ENCODE measurements around the gene CLDN24.
A peak's percentile ranks its signal among the peaks of the same experiment; 100 is the strongest.

CLDN24 gene

DNA sequence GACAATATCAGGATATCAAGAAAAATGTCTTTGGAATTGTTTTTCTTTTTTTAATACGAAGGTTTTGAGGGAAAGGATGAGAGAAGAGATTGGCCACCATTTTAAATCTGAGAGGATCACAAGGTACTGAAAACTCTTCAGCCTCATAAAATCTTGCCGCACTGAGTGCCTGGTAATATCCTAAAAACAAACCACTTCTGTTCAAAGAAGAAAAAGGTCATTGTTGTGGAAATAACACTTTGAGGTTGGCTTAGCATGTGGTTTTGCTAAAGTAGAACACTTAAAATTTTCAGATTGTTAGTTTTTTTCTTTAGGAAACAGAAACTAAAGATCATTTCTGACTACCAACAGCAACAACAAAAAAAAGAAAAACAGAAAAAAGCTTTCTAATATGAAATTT, 1.1 kb downstream of the CLDN24 start:
- no peak for DNase-seq (ENCODE audit: low read depth in 2 of 2)

DNA sequence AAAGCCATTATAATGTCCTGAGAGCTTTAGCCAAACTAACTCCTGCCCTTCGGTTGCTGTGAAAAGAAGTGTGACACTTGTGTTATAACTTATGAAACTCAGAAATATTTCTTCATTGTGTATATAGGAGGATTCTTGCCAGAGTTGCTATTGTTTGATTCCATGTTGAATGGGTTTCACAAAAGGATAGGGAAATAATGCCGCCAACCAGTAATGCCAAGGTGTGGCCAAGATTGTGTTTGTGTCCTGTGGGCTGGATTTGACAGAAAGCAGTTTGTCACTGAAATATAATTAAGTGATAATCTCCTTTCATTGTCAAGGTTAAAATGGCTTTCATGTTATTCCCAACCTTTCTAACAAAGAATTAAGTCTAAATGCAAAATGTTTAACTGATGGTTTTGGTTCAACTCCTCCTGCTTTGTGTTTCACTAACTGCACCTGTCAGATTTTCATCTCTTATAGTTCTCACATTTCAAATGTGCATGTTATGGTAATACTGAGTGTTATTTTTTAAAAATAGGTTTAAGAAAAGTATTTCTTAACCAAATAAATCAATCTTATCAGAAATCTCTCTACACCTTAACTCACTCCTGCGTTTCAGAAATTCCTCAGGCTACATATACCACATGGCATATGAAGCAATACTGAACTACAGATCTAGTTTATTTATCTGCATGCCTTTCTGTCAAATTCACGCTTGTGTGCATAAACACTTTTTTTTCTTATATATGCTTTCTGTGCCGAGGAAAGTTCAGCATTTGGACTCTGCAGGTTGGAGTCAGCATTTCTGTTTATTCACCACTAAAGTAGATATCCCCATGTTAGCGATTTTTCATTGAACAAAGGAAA, 1.8 kb downstream of the CLDN24 start, which contains the start of gene CLDN22:
Gene CLDN22 (minus strand): TSS at position 66 of the 849 bp plus-strand sequence. CDS start 58 bp downstream, at position 8.
- no peak for DNase-seq (ENCODE audit: low read depth in 2 of 2)

- DNase-seq (ENCODE audit: low read depth in 2 of 2), result no peak
Measured at GRCh38 chr4:183318656-183319055, 3.6 kb downstream of the CLDN24 start.

- no peak for DNase-seq (ENCODE audit: low read depth in 2 of 2)
Measured at GRCh38 chr4:183314806-183315205, 7.4 kb downstream of the CLDN24 start.

GRCh38 chr4:183314336-183314735, 7.9 kb downstream of the CLDN24 start:
- DNase-seq (ENCODE audit: low read depth in 2 of 2), result no peak

DNA sequence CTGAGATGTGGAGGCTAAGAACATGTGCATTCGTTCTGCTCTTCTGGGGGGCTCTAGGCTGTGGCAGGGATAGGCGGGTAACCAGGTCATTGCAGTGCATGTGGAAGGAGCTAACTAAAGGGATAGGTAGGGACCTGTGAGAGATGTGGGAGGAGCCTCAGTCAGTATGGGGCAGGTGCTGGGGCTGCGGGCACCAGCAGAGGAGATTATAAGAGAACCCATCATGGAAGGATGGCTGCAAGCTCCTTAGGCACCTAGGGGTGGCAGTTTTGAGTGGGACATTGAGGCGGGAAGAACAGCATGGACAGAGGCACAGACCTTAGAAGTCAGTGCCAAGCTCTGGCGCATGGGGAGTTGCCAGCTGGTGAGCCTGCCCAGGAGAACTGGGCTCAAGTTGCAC, 9.4 kb downstream of the CLDN24 start:
- DNase-seq (ENCODE audit: low read depth in 2 of 2), result no peak

GRCh38 chr4:183306811-183307210, 15.4 kb downstream of the CLDN24 start:
- no peak for DNase-seq (ENCODE audit: low read depth in 2 of 2)

DNA sequence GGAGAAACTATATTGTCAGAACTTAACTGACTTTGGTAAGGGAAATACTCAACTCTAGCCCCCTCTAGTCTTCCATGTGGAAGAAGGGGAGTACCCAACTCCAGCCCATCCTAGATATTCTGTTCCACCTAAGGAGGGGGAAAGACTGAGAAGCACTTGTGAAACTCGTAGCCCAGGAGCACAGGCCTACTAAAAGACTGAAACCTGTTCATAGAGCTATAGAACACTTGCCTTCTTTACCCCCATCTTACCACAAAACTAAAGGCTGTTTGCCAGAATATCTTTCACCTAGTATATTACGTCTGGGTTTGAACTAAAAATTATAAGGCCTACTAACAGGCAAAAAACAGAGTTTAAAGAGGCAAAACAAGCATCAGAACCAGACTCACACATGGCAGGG, 17.7 kb downstream of the CLDN24 start:
- no peak for DNase-seq (ENCODE audit: low read depth in 2 of 2)

GRCh38 chr4:183304067-183304466, 18.2 kb downstream of the CLDN24 start:
- DNase-seq (ENCODE audit: low read depth in 2 of 2), result no peak

DNA sequence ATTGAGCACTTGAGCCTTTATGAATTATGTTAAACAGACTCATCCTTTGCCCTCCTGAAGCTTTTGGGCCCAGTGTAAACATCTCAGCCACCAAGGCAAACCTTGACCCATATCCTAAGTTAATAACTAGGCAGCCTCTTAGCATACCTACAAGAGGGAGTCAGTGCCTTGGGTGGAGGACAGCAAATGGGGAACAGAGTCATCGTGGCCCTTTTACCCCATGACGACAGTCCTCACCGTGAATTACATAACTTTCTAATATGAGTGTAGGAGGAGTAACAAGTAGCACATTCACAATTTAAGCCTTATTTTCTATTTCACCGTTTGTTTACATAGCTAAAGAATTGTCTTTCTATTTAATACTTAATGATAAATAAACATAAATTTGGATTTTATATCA, 18.9 kb downstream of the CLDN24 start:
- DNase-seq (ENCODE audit: low read depth in 2 of 2), result no peak

DNA sequence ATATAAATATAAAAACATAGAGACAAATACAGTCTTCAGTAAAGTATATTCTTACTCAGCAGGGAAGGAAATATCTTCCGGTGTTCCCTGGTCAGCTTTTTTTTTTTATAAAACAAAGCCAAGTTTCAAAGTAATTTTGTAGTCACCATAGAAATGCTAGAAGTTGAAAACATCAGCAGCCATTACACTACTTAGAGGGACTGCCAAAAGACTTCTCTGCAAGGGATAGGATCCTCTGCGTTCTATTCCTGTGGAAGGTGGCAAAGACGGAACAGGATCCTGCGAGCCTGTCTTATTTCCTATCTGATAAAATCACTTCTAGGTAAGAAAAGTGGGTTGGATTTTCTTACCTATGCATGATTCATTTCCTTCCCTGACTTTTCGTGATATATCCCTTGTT, 21.6 kb downstream of the CLDN24 start:
- no peak for DNase-seq (ENCODE audit: low read depth in 2 of 2)

- peak in 1 of 2 experiments; percentile 7 for DNase-seq (ENCODE audit: low read depth in 2 of 2)
Measured at GRCh38 chr4:183300070-183300469, 22.2 kb downstream of the CLDN24 start.

- DNase-seq (ENCODE audit: low read depth in 2 of 2), result no peak
Measured at GRCh38 chr4:183299464-183299863, 22.8 kb downstream of the CLDN24 start.

DNA sequence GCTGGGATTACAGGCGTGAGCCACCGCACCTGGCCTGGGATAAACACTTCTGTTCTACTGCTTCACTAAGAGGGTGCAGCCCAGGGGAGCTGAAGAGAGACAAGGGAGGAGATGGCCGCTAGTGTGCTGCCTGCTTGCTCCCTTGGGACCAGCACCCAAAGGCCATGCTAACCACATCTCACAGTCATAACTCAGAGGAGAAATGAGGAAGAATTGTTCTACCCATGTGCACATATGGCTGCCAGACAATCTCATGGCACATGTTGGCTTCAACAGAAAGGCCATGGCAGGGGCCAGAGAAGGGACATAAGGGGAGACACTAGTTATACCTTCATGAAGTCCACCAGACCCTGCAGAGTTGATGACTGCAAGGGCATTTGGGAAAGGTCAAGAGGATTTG, 24.6 kb downstream of the CLDN24 start:
- no peak for DNase-seq (ENCODE audit: low read depth in 2 of 2)

- no peak for DNase-seq (ENCODE audit: low read depth in 2 of 2)
Measured at GRCh38 chr4:183295711-183296110, 26.5 kb downstream of the CLDN24 start.

DNA sequence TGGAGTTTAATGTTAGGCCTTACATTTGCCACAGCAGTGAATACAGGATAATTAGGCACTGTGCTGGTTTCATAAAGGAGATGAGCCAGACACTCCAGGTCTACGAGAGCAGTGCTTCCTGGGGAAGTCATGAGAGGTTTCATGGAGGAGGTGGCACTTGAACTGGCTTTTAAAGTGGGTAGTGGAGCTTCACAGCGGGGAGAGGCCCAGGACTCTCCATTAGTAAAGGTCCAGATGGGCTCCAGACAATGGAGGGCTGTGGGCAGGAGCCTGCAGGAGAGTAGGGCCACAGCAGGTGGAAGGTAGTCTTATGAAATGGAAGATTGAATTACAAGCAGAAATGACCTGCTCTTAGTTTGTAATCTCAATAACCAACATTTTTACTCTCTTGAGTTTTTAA, 31.2 kb downstream of the CLDN24 start:
- DNase-seq (ENCODE audit: low read depth in 2 of 2), result no peak

- no peak for DNase-seq (ENCODE audit: low read depth in 2 of 2)
Measured at GRCh38 chr4:183289688-183290087, 32.5 kb downstream of the CLDN24 start.

DNA sequence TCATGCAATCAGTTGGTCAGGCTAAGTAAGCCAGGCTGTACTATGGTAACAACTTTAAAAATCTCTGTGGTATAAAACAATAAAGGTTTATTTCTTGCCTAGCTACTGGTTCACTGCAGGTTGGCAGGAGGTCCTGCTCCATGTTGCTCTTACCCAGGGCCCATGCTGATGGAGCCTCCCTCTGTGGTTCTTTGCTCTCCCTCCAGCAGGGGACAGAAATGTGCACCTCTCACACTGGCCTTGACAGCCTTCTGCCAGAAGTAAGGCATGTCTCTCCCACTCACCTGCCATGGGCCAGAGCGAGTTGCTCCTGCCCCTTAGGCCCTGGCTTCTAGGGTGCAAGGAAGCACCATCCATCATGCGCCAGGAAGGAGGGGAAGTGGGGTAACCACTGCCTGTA, 33.3 kb downstream of the CLDN24 start:
- DNase-seq (ENCODE audit: low read depth in 2 of 2), result no peak

- no peak for DNase-seq (ENCODE audit: low read depth in 2 of 2)
Measured at GRCh38 chr4:183287677-183288076, 34.5 kb downstream of the CLDN24 start.

DNA sequence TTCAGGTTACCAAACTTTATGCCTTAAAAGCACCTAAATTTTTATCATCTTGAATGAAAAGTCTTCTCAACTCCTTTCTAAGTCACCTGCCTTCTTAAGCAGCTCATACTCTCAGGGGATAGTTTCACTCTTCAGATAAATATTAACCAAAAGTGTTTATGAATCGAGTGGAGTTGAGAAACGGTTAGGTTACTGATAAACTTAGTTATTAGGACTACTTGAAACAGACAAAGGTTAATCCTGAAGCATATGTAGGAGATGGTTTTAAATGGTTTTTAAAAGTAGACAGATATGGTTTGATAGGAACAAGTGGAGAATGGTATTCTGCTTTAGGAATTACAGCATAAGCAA, 34.9 kb downstream of the CLDN24 start:
- DNase-seq (ENCODE audit: low read depth in 2 of 2), result no peak

DNA sequence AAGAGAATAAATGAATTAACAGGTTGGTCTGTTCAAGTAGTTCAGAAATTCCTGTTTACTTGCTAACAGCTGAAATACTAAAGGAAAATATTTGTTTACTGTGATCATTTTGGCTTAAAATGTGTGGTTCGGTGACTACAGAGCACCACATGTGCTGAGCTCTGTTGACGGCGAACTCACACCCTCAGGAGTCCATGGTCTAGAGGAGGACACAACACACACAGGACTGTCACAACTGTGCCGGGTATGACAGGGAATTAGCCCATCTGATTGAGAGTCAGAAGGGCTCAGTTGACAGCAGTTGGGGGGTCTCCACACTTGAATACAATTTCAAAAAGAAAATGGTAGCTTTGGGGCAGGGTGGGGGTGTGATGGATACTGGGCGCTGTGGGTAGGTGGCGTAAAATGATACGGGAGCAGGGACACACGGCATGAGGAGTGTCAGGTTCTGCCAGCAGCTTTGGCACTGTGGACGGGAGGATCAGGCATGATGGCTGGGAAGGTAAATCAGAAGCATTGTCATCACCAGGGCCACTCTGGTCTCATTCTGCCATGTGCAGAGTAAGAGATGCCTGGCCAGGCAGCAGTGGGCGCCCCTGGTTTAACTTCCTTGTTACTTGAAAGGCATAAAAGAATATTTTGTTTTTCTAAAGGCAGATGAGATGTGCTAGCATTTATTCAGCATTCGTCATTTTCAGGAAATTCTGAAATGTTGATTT, 35.5 kb downstream of the CLDN24 start:
- no peak for DNase-seq (ENCODE audit: low read depth in 2 of 2)

DNA sequence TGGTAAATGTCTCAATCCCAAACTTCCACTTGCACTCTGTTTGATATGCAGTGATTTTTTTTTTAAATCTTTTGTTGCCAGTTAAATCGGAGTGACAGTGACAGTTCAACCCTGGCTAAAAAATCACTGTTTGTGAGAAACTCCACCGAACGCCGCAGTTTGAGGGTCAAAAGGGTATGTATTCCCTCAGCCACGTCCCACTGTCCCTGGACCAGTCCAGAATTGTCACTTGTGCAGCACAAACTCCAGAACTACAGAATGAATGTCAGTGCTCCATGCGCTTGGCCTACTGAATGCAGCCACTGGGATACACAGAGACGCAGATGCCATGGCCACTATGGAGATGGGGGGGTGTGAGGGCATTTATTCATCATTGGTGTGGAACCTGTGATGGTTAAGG, 36.3 kb downstream of the CLDN24 start:
- no peak for DNase-seq (ENCODE audit: low read depth in 2 of 2)

DNA sequence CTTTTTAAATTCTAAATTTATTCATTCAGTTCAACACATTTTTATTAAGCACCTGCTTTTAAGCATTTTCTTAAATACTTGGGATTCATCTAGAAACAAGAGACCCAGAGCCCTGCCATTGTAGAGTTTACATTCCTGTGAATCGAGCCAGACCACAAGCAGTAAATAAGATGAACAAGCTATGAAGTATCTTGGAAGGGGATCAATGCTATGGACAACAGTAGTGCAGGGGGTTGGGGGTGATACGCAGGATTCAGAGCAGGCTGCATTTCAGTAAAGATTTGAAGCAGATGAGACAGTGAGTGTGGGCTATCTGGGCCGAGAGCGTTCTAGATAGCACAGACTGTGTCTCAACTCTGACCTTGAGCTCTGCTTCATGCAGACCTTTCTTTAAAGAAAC, 37.3 kb downstream of the CLDN24 start:
- peak; percentile 87 to 88 for DNase-seq (ENCODE audit: low read depth in 2 of 2)

Data from fibroblast of skin of left quadriceps (primary cell).